Activated CD8-positive, alpha-beta T cell treated with anti-CD3 and anti-CD28 coated beads for 36 hours (primary cell): ENCODE measurements around the gene TRIM32. TPM values are rescaled to one million over a fixed set of nuclear protein-coding genes. Genes with fewer than 3 reads are reported as not detected.

Experiments
- ATAC-seq: fragments of 200-7000 bp; cut with Tn5 transposase; one replicate; pipeline ENCODE4 v1.10.0; 2021; ENCODE audit warnings: mild to moderate bottlenecking, moderate library complexity
- CTCF ChIA-PET: fragments of 350-600 bp; sonication (Branson Sonifier 250); formaldehyde crosslinking; loops from one replicate; lab custom pipeline; 2021; ENCODE audit warnings: antibody characterized with exemption; lab: Charles Lee
- POLR2A ChIA-PET: fragments of 350-600 bp; sonication (Branson Sonifier 250); formaldehyde crosslinking; loops from one replicate; lab custom pipeline; 2021; ENCODE audit warnings: antibody characterized with exemption; lab: Charles Lee
- DNase-seq: peaks from one replicate; pipeline ENCODE4 v3.0.0-alpha.2; 2020
- H3K27ac Mint-ChIP-seq: one replicate; pipeline ENCODE4 v1.8.0; 2021; ENCODE audit warnings: mild to moderate bottlenecking, mixed read lengths
- H3K27me3 Mint-ChIP-seq: one replicate; pipeline ENCODE4 v1.8.0; 2021; ENCODE audit warnings: mixed read lengths
- H3K36me3 Mint-ChIP-seq: one replicate; pipeline ENCODE4 v1.8.0; 2021; ENCODE audit warnings: low read depth, mixed read lengths
- H3K4me1 Mint-ChIP-seq: one replicate; pipeline ENCODE4 v1.8.0; 2021; ENCODE audit warnings: low read depth, mixed read lengths
- H3K4me3 Mint-ChIP-seq: one replicate; pipeline ENCODE4 v1.8.0; 2021; ENCODE audit warnings: mild to moderate bottlenecking, moderate library complexity, mixed read lengths
- H3K9me3 Mint-ChIP-seq: one replicate; pipeline ENCODE4 v1.8.0; 2021; ENCODE audit warnings: mixed read lengths
- CTCF ChIP-seq: fragments of 200-600 bp; IDR thresholded peaks from one replicate; pipeline ENCODE4 v1.8.0; 2022; ENCODE audit warnings: antibody characterized with exemption, mild to moderate bottlenecking
- intact Hi-C: fragments of 100-400 bp; cut with micrococcal nuclease; formaldehyde crosslinking; loops from one replicate; pipeline ENCODE4 v1.10.0; 2022
- total RNA-seq, 2 experiments: library from RNA; stranded (reverse); gene quantifications; one replicate each; pipeline ENCODE4 v1.2.3, GENCODE V29; 2021

TRIM32 gene
- total RNA-seq, 2 experiments from 2014 or later: 14.6 to 15.0 TPM

- Mint-ChIP-seq H3K27ac (no peak overlapping the region), H3K4me3 (no peak overlapping the region), H3K27me3 (no peaks in the 10 kb centered on the region), H3K36me3 (peaks cover 2% of the 10 kb centered on the region), H3K9me3 (no peaks in the 10 kb centered on the region), H3K4me1 (no peaks in the 10 kb centered on the region)
- no peak for DNase-seq
- ATAC-seq: no peak
- no peak for TF ChIP-seq CTCF
- ChIA-PET CTCF (no interaction called here), POLR2A (no interaction called here)
- intact Hi-C loops: no loop called here
These were observed 30.6 kb upstream of the TRIM32 start for GRCh38 chr9:116656501-116656971.

GRCh38 chr9:116656977-116657376, 30.1 kb upstream of the TRIM32 start:
- no peak for ATAC-seq
- no peak overlapping the region for H3K27ac Mint-ChIP-seq
- no peak for TF ChIP-seq CTCF
- no peaks in the 10 kb centered on the region for H3K36me3 Mint-ChIP-seq
- POLR2A ChIA-PET: no interaction called here
- H3K9me3 Mint-ChIP-seq: no peaks in the 10 kb centered on the region
- DNase-seq: no peak
- no peaks in the 10 kb centered on the region for H3K4me1 Mint-ChIP-seq
- no peaks in the 10 kb centered on the region for H3K27me3 Mint-ChIP-seq
- CTCF ChIA-PET: no interaction called here
- intact Hi-C loops: no loop called here
- H3K4me3 Mint-ChIP-seq: no peak overlapping the region

- no peak for ATAC-seq
- CTCF ChIA-PET: no interaction called here
These were observed 28.8 kb upstream of the TRIM32 start for GRCh38 chr9:116658265-116658664.

GRCh38 chr9:116661037-116661954, 25.8 kb upstream of the TRIM32 start:
- DNase-seq: peak; percentile 13
- H3K27me3 Mint-ChIP-seq: no peaks in the 10 kb centered on the region

More at GRCh38 chr9:116658265-116658664, 28.8 kb upstream of the TRIM32 start:
- Mint-ChIP-seq H3K36me3 (no peaks in the 10 kb centered on the region), H3K4me3 (no peak overlapping the region), H3K27ac (no peak overlapping the region), H3K4me1 (no peaks in the 10 kb centered on the region), H3K9me3 (no peaks in the 10 kb centered on the region), H3K27me3 (no peaks in the 10 kb centered on the region)
- no peak for DNase-seq
- no peak for TF ChIP-seq CTCF
- intact Hi-C loops: no loop called here
- POLR2A ChIA-PET: no interaction called here

More at GRCh38 chr9:116661037-116661954, 25.8 kb upstream of the TRIM32 start:
- peaks cover 4% of the 10 kb centered on the region for H3K4me1 Mint-ChIP-seq
- H3K36me3 Mint-ChIP-seq: no peaks in the 10 kb centered on the region
- H3K27ac Mint-ChIP-seq: no peak overlapping the region
- CTCF ChIA-PET: interaction anchor here (0.7 to 1.7 kb wide), 6 partner anchors 13 to 1068 kb away, joined by 3 to 8 read pairs (median 3); no protein-coding TSS in a partner anchor
- TF ChIP-seq CTCF: peak; percentile 76
- H3K4me3 Mint-ChIP-seq: no peak overlapping the region
- POLR2A ChIA-PET: no interaction called here
- ATAC-seq: peak; percentile 42
- intact Hi-C loops: loop anchor here (5.0 to 10.0 kb wide), 2 partner anchors 69 to 1066 kb away; no protein-coding TSS in a partner anchor
- no peaks in the 10 kb centered on the region for H3K9me3 Mint-ChIP-seq
